H9 (cell line): ENCODE measurements around the gene TTC28. TPM values are rescaled to one million over a fixed set of nuclear protein-coding genes. Genes with fewer than 3 reads are reported as not detected.

Source experiments
- DNase-seq: peaks from one replicate; pipeline ENCODE4 v3.0.0-alpha.2; 2017
- H2AFZ ChIP-seq: one replicate; pipeline ENCODE4 v1.6.1; 2013; ENCODE audit warnings: mild to moderate bottlenecking, low read length, control low read depth, moderate library complexity
- H2AK5ac ChIP-seq: 2 replicates; pipeline ENCODE4 v1.6.1; 2013; ENCODE audit warnings: low read length, control low read depth, mixed read lengths; ENCODE audit not compliant: insufficient read length
- H2BK120ac ChIP-seq: one replicate; pipeline ENCODE4 v1.6.1; 2013; ENCODE audit warnings: low read depth, mild to moderate bottlenecking, low read length, control low read depth, inconsistent platforms; ENCODE audit not compliant: poor library complexity, severe bottlenecking
- H2BK12ac ChIP-seq: 2 replicates; pipeline ENCODE4 v1.6.1; 2013; ENCODE audit warnings: low read length, control low read depth, mixed read lengths, low read depth; ENCODE audit not compliant: insufficient read length
- H2BK15ac ChIP-seq: 2 replicates; pipeline ENCODE4 v1.6.1; 2013; ENCODE audit warnings: low read depth, low read length, control low read depth
- H2BK20ac ChIP-seq: one replicate; pipeline ENCODE4 v1.6.1; 2013; ENCODE audit warnings: low read depth, mild to moderate bottlenecking, low read length, control low read depth, inconsistent platforms; ENCODE audit not compliant: poor library complexity, severe bottlenecking
- H2BK5ac ChIP-seq: 2 replicates; pipeline ENCODE4 v1.6.1; 2013; ENCODE audit warnings: low read length, control low read depth, mixed read lengths; ENCODE audit not compliant: insufficient read length
- H3K14ac ChIP-seq: 2 replicates; pipeline ENCODE4 v1.6.1; 2013; ENCODE audit warnings: low read length, control low read depth; ENCODE audit not compliant: insufficient read depth
- H3K18ac ChIP-seq: 2 replicates; pipeline ENCODE4 v1.6.1; 2013; ENCODE audit warnings: low read depth, mild to moderate bottlenecking, mixed read lengths, low read length, control low read depth; ENCODE audit not compliant: insufficient read length
- H3K23ac ChIP-seq: 2 replicates; pipeline ENCODE4 v1.6.1; 2013; ENCODE audit warnings: low read length, control low read depth, mixed read lengths, low read depth; ENCODE audit not compliant: insufficient read length
- H3K23me2 ChIP-seq: 2 replicates; pipeline ENCODE4 v1.6.1; 2013; ENCODE audit warnings: low read depth, mild to moderate bottlenecking, mixed read lengths, low read length, control low read depth; ENCODE audit not compliant: insufficient read length, poor library complexity, severe bottlenecking
- H3K27ac ChIP-seq: 2 replicates; pipeline ENCODE4 v1.5.1; 2013; ENCODE audit warnings: low read length, control low read depth, mixed read lengths, low read depth; ENCODE audit not compliant: insufficient read length
- H3K27me3 ChIP-seq: 2 replicates; pipeline ENCODE4 v1.6.1; 2013; ENCODE audit warnings: low read length, control low read depth, inconsistent platforms; ENCODE audit not compliant: insufficient read depth
- H3K4ac ChIP-seq: 2 replicates; pipeline ENCODE4 v1.6.1; 2013; ENCODE audit warnings: low read depth, mild to moderate bottlenecking, control low read depth, inconsistent platforms, low read length, moderate library complexity
- H3K4me1 ChIP-seq: 2 replicates; pipeline ENCODE4 v1.6.1; 2013; ENCODE audit warnings: low read length, control low read depth, inconsistent platforms; ENCODE audit not compliant: insufficient read depth
- H3K4me2 ChIP-seq: 2 replicates; pipeline ENCODE4 v1.6.1; 2013; ENCODE audit warnings: low read length, control low read depth, mixed read lengths; ENCODE audit not compliant: insufficient read length, insufficient read depth
- H3K56ac ChIP-seq: 2 replicates; pipeline ENCODE4 v1.6.1; 2013; ENCODE audit warnings: low read depth, mild to moderate bottlenecking, mixed read lengths, low read length, control low read depth; ENCODE audit not compliant: insufficient read length
- H3K79me1 ChIP-seq: 2 replicates; pipeline ENCODE4 v1.6.1; 2013; ENCODE audit warnings: low read depth, mild to moderate bottlenecking, moderate library complexity, low read length, control low read depth, inconsistent platforms; ENCODE audit not compliant: insufficient read depth, poor library complexity, severe bottlenecking
- H3K79me2 ChIP-seq: 2 replicates; pipeline ENCODE4 v1.6.1; 2013; ENCODE audit warnings: low read length, control low read depth, inconsistent platforms; ENCODE audit not compliant: insufficient read depth
- H3K9ac ChIP-seq: 2 replicates; pipeline ENCODE4 v1.6.1; 2013; ENCODE audit warnings: low read length, control low read depth, mixed read lengths; ENCODE audit not compliant: insufficient read length; ENCODE audit errors: extremely low read depth
- H3K9me3 ChIP-seq: one replicate; pipeline ENCODE4 v1.6.1; 2013; ENCODE audit warnings: low read depth, low read length, inconsistent platforms; ENCODE audit not compliant: control insufficient read depth
- H3T11ph ChIP-seq: one replicate; pipeline ENCODE4 v1.6.1; 2013; ENCODE audit warnings: mild to moderate bottlenecking, low read length, control low read depth, inconsistent platforms
- H4K20me1 ChIP-seq: one replicate; pipeline ENCODE4 v1.6.1; 2013; ENCODE audit not compliant: control insufficient read depth, insufficient read length, insufficient read depth
- H4K5ac ChIP-seq: 2 replicates; pipeline ENCODE4 v1.6.1; 2013; ENCODE audit warnings: low read depth, mild to moderate bottlenecking, mixed read lengths, low read length, control low read depth; ENCODE audit not compliant: insufficient read length
- H4K8ac ChIP-seq: replicated peaks from 2 replicates; pipeline ENCODE4 v1.6.1; 2013; ENCODE audit warnings: low read length, control low read depth, mixed read lengths, low read depth; ENCODE audit not compliant: insufficient read length
- H4K91ac ChIP-seq: 2 replicates; pipeline ENCODE4 v1.6.1; 2013; ENCODE audit warnings: low read depth, mild to moderate bottlenecking, moderate library complexity, mixed read lengths, low read length, control low read depth; ENCODE audit not compliant: insufficient read length
- H3K27ac Mint-ChIP-seq, 3 experiments: 2 replicates in 2 of 3; 3 replicates in 1 of 3; pipeline ENCODE4 v1.8.0; 2020 to 2021; ENCODE audit warnings: mixed read lengths in 3 of 3, mild to moderate bottlenecking in 1 of 3, moderate library complexity in 1 of 3
- H3K27me3 Mint-ChIP-seq: 2 replicates; pipeline ENCODE4 v1.8.0; 2021; ENCODE audit warnings: low read depth, mild to moderate bottlenecking, moderate library complexity, mixed read lengths
- H3K36me3 Mint-ChIP-seq, 3 experiments: 2 replicates in 2 of 3; 3 replicates in 1 of 3; pipeline ENCODE4 v1.8.0; 2020 to 2021; ENCODE audit warnings: low read depth in 3 of 3, mixed read lengths in 3 of 3; ENCODE audit not compliant: insufficient read depth in 1 of 3
- H3K4me1 Mint-ChIP-seq, 2 experiments: 2 replicates each; pipeline ENCODE4 v1.8.0; 2020; ENCODE audit warnings: mixed read lengths in 2 of 2
- H3K4me3 Mint-ChIP-seq, 2 experiments: 2 replicates in 1 of 2; 3 replicates in 1 of 2; pipeline ENCODE4 v1.8.0; 2020 to 2021; ENCODE audit warnings: mild to moderate bottlenecking in 2 of 2, mixed read lengths in 2 of 2, moderate library complexity in 1 of 2
- H3K9me3 Mint-ChIP-seq, 2 experiments: 2 replicates in 1 of 2; 3 replicates in 1 of 2; pipeline ENCODE4 v1.8.0; 2020; ENCODE audit warnings: mild to moderate bottlenecking in 2 of 2, mixed read lengths in 2 of 2, moderate library complexity in 1 of 2
- WGBS: extraction: QIAGEN DNeasy Blood & Tissue Kit; methylation state at CpG from one replicate; pipeline ENCODE4 v1.1.7; 2013; ENCODE audit warnings: missing lambda C conversion rate, low lambda C conversion rate, mixed read lengths; ENCODE audit not compliant: insufficient read length; ENCODE audit errors: extremely low coverage; 5-methylcytosine and 5-hydroxymethylcytosine counted together
- total RNA-seq: library from RNA; stranded (reverse); gene quantifications from 2 replicates; pipeline ENCODE4 v1.2.1, GENCODE V29; 2021
- TF ChIP-seq, protein P1 (sequence below): fragments of 200-600 bp; sonication (generic); conservative IDR thresholded peaks from 3 replicates; pipeline ENCODE4 v1.8.0; 2021; ENCODE audit warnings: antibody characterized with exemption, mild to moderate bottlenecking

TTC28 gene
- total RNA-seq, 1 experiment from 2014 or later = 13.6 TPM

DNA sequence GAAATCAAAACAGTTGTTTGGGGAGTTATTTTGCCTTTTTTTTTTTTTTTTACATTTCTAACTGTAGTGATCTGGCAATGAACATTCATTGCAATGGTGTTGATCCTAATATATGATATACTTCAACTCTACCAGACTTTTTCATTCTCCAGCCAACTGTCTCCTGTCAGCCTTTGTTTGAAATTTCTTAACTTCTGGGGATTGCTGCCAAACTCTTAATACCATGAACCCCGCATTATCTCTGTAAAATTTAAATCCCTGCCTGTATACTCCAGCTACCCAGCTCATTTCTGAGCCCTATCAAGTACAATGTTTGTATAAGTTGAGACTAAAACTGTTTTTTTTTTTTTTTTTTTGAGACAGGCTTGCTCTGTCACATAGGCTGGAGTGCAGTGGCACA, 280.7 kb downstream of the TTC28 start:
- no peak overlapping the region for H3K4ac ChIP-seq
- H4K8ac ChIP-seq = no peak overlapping the region
- TF ChIP-seq, protein P1, sequence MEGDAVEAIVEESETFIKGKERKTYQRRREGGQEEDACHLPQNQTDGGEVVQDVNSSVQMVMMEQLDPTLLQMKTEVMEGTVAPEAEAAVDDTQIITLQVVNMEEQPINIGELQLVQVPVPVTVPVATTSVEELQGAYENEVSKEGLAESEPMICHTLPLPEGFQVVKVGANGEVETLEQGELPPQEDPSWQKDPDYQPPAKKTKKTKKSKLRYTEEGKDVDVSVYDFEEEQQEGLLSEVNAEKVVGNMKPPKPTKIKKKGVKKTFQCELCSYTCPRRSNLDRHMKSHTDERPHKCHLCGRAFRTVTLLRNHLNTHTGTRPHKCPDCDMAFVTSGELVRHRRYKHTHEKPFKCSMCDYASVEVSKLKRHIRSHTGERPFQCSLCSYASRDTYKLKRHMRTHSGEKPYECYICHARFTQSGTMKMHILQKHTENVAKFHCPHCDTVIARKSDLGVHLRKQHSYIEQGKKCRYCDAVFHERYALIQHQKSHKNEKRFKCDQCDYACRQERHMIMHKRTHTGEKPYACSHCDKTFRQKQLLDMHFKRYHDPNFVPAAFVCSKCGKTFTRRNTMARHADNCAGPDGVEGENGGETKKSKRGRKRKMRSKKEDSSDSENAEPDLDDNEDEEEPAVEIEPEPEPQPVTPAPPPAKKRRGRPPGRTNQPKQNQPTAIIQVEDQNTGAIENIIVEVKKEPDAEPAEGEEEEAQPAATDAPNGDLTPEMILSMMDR = no peak
- no peak overlapping the region for H3K23ac ChIP-seq
- WGBS = no CpG with 5 or more reads among the region's 1 CpG
- no peaks in the 10 kb centered on the region for H4K20me1 ChIP-seq
- no peaks in the 10 kb centered on the region for H3K79me1 ChIP-seq
- Mint-ChIP-seq H3K27ac (no peak overlapping the region; a peak in 1 of 7 replicates), H3K9me3 (peaks cover under 1 to 2% of the 10 kb centered on the region in 2 experiments; a peak in 2 of 5 replicates), H3K4me1 (no peaks in the 10 kb centered on the region), H3K4me3 (no peak overlapping the region), H3K36me3 (peaks cover 0 to 2% (median 0%) of the 10 kb centered on the region in 3 experiments; a peak in 3 of 7 replicates), H3K27me3 (no peaks in the 10 kb centered on the region)
- H3K4me2 ChIP-seq = no peak overlapping the region
- H3K27ac ChIP-seq = no peak overlapping the region
- no peak overlapping the region for H3K9ac ChIP-seq
- H3T11ph ChIP-seq = no peak overlapping the region
- H3K18ac ChIP-seq = no peak overlapping the region
- H2AK5ac ChIP-seq = no peak overlapping the region
- H4K91ac ChIP-seq = no peak overlapping the region
- H2BK12ac ChIP-seq = no peak overlapping the region
- H3K79me2 ChIP-seq = no peaks in the 10 kb centered on the region
- H4K5ac ChIP-seq = no peak overlapping the region
- H2BK120ac ChIP-seq = no peak overlapping the region
- H3K9me3 ChIP-seq = no peaks in the 10 kb centered on the region
- no peaks in the 10 kb centered on the region for H3K4me1 ChIP-seq
- no peak overlapping the region for H3K56ac ChIP-seq
- H2BK5ac ChIP-seq = no peak overlapping the region
- no peaks in the 10 kb centered on the region for H3K27me3 ChIP-seq
- DNase-seq = no peak
- no peak overlapping the region for H3K14ac ChIP-seq
- no peaks in the 10 kb centered on the region for H3K23me2 ChIP-seq
- H2BK20ac ChIP-seq = no peak overlapping the region
- H2AFZ ChIP-seq = no peak overlapping the region
- H2BK15ac ChIP-seq = no peak overlapping the region
